GM06990 (cell line): Measurements from ENCODE around the gene HECW1.
"Not testable (repeated sequence)": the region's sequence is repeated elsewhere in the genome, so short reads cannot be mapped to it uniquely, and the experiment has no call there.

Experiments used
- DNase-seq: peaks from one replicate; pipeline ENCODE4 v3.0.0-alpha.2; 2011; ENCODE audit not compliant: insufficient read length; ENCODE audit errors: extremely low read depth
- H3K27me3 ChIP-seq: replicated peaks from 2 replicates; pipeline ENCODE4 v1.6.0; 2011; ENCODE audit warnings: low read length; ENCODE audit not compliant: control insufficient read depth, insufficient read depth
- H3K36me3 ChIP-seq: 2 replicates; pipeline ENCODE4 v1.5.1; 2011; ENCODE audit warnings: low read length; ENCODE audit not compliant: control insufficient read depth, insufficient read depth
- H3K4me3 ChIP-seq: replicated peaks from 2 replicates; pipeline ENCODE4 v1.5.1; 2011; ENCODE audit warnings: low read depth, mild to moderate bottlenecking, control low read depth, low read length
- CTCF ChIP-seq: IDR thresholded peaks from 2 replicates; pipeline ENCODE4 v1.5.1; 2011; ENCODE audit warnings: low read length, control low read depth, mild to moderate bottlenecking, inconsistent platforms; ENCODE audit not compliant: insufficient read depth, poor library complexity, severe bottlenecking

Gene HECW1

GRCh38 chr7:43211286-43211685 lies 98.8 kb downstream of the HECW1 start:
- no peak overlapping the region for H3K4me3 ChIP-seq
- TF ChIP-seq CTCF, result peak; percentile 9
- DNase-seq, result no peak
- H3K27me3 ChIP-seq, result no peaks in the 10 kb centered on the region; the same call in 1 of the 2 replicates
- H3K36me3 ChIP-seq, result no peaks in the 10 kb centered on the region

- no peaks in the 10 kb centered on the region; the same call in 1 of the 2 replicates for H3K27me3 ChIP-seq
- DNase-seq, result no peak
- no peak overlapping the region for H3K4me3 ChIP-seq
- no peak for TF ChIP-seq CTCF
- H3K36me3 ChIP-seq, result no peaks in the 10 kb centered on the region
These were observed 99.2 kb downstream of the HECW1 start for GRCh38 chr7:43211693-43212092.

- no peak for DNase-seq
- Histone ChIP-seq H3K4me3 (no peak overlapping the region), H3K27me3 (no peaks in the 10 kb centered on the region; the same call in 1 of the 2 replicates), H3K36me3 (no peaks in the 10 kb centered on the region)
- TF ChIP-seq CTCF, result no peak
These were observed 100.5 kb downstream of the HECW1 start for GRCh38 chr7:43212921-43213320.

- no peak for DNase-seq
- H3K27me3 ChIP-seq, result no peaks in the 10 kb centered on the region; the same call in 1 of the 2 replicates
- TF ChIP-seq CTCF, result no peak
- H3K4me3 ChIP-seq, result no peak overlapping the region
- no peaks in the 10 kb centered on the region for H3K36me3 ChIP-seq
These were observed 102.6 kb downstream of the HECW1 start for GRCh38 chr7:43215061-43215460.

- no peak for DNase-seq
- Histone ChIP-seq H3K4me3 (no peak overlapping the region), H3K27me3 (no peaks in the 10 kb centered on the region; the same call in 1 of the 2 replicates), H3K36me3 (no peaks in the 10 kb centered on the region)
- no peak for TF ChIP-seq CTCF
These were observed 104.6 kb downstream of the HECW1 start for GRCh38 chr7:43217055-43217454.

GRCh38 chr7:43218901-43219300 lies 106.5 kb downstream of the HECW1 start:
- H3K27me3 ChIP-seq, H3K4me3 ChIP-seq, H3K36me3 ChIP-seq, DNase-seq: not testable (repeated sequence)
